H9 (cell line): ENCODE data around the gene MYL6B. TPM values are rescaled to one million over a fixed set of nuclear protein-coding genes. Genes with fewer than 3 reads are reported as not detected.

ENCODE experiments used
- DNase-seq: peaks from one replicate; pipeline ENCODE4 v3.0.0-alpha.2; 2017
- H2AFZ ChIP-seq: one replicate; pipeline ENCODE4 v1.6.1; 2013; ENCODE audit warnings: mild to moderate bottlenecking, low read length, control low read depth, moderate library complexity
- H2AK5ac ChIP-seq: 2 replicates; pipeline ENCODE4 v1.6.1; 2013; ENCODE audit warnings: low read length, control low read depth, mixed read lengths; ENCODE audit not compliant: insufficient read length
- H2BK120ac ChIP-seq: one replicate; pipeline ENCODE4 v1.6.1; 2013; ENCODE audit warnings: low read depth, mild to moderate bottlenecking, low read length, control low read depth, inconsistent platforms; ENCODE audit not compliant: poor library complexity, severe bottlenecking
- H2BK12ac ChIP-seq: 2 replicates; pipeline ENCODE4 v1.6.1; 2013; ENCODE audit warnings: low read length, control low read depth, mixed read lengths, low read depth; ENCODE audit not compliant: insufficient read length
- H2BK15ac ChIP-seq: 2 replicates; pipeline ENCODE4 v1.6.1; 2013; ENCODE audit warnings: low read depth, low read length, control low read depth
- H2BK20ac ChIP-seq: one replicate; pipeline ENCODE4 v1.6.1; 2013; ENCODE audit warnings: low read depth, mild to moderate bottlenecking, low read length, control low read depth, inconsistent platforms; ENCODE audit not compliant: poor library complexity, severe bottlenecking
- H2BK5ac ChIP-seq: 2 replicates; pipeline ENCODE4 v1.6.1; 2013; ENCODE audit warnings: low read length, control low read depth, mixed read lengths; ENCODE audit not compliant: insufficient read length
- H3K14ac ChIP-seq: 2 replicates; pipeline ENCODE4 v1.6.1; 2013; ENCODE audit warnings: low read length, control low read depth; ENCODE audit not compliant: insufficient read depth
- H3K18ac ChIP-seq: 2 replicates; pipeline ENCODE4 v1.6.1; 2013; ENCODE audit warnings: low read depth, mild to moderate bottlenecking, mixed read lengths, low read length, control low read depth; ENCODE audit not compliant: insufficient read length
- H3K23ac ChIP-seq: 2 replicates; pipeline ENCODE4 v1.6.1; 2013; ENCODE audit warnings: low read length, control low read depth, mixed read lengths, low read depth; ENCODE audit not compliant: insufficient read length
- H3K23me2 ChIP-seq: 2 replicates; pipeline ENCODE4 v1.6.1; 2013; ENCODE audit warnings: low read depth, mild to moderate bottlenecking, mixed read lengths, low read length, control low read depth; ENCODE audit not compliant: insufficient read length, poor library complexity, severe bottlenecking
- H3K27ac ChIP-seq: 2 replicates; pipeline ENCODE4 v1.5.1; 2013; ENCODE audit warnings: low read length, control low read depth, mixed read lengths, low read depth; ENCODE audit not compliant: insufficient read length
- H3K27me3 ChIP-seq: 2 replicates; pipeline ENCODE4 v1.6.1; 2013; ENCODE audit warnings: low read length, control low read depth, inconsistent platforms; ENCODE audit not compliant: insufficient read depth
- H3K4ac ChIP-seq: 2 replicates; pipeline ENCODE4 v1.6.1; 2013; ENCODE audit warnings: low read depth, mild to moderate bottlenecking, control low read depth, inconsistent platforms, low read length, moderate library complexity
- H3K4me1 ChIP-seq: 2 replicates; pipeline ENCODE4 v1.6.1; 2013; ENCODE audit warnings: low read length, control low read depth, inconsistent platforms; ENCODE audit not compliant: insufficient read depth
- H3K4me2 ChIP-seq: 2 replicates; pipeline ENCODE4 v1.6.1; 2013; ENCODE audit warnings: low read length, control low read depth, mixed read lengths; ENCODE audit not compliant: insufficient read length, insufficient read depth
- H3K56ac ChIP-seq: 2 replicates; pipeline ENCODE4 v1.6.1; 2013; ENCODE audit warnings: low read depth, mild to moderate bottlenecking, mixed read lengths, low read length, control low read depth; ENCODE audit not compliant: insufficient read length
- H3K79me1 ChIP-seq: 2 replicates; pipeline ENCODE4 v1.6.1; 2013; ENCODE audit warnings: low read depth, mild to moderate bottlenecking, moderate library complexity, low read length, control low read depth, inconsistent platforms; ENCODE audit not compliant: insufficient read depth, poor library complexity, severe bottlenecking
- H3K79me2 ChIP-seq: 2 replicates; pipeline ENCODE4 v1.6.1; 2013; ENCODE audit warnings: low read length, control low read depth, inconsistent platforms; ENCODE audit not compliant: insufficient read depth
- H3K9ac ChIP-seq: 2 replicates; pipeline ENCODE4 v1.6.1; 2013; ENCODE audit warnings: low read length, control low read depth, mixed read lengths; ENCODE audit not compliant: insufficient read length; ENCODE audit errors: extremely low read depth
- H3K9me3 ChIP-seq: one replicate; pipeline ENCODE4 v1.6.1; 2013; ENCODE audit warnings: low read depth, low read length, inconsistent platforms; ENCODE audit not compliant: control insufficient read depth
- H3T11ph ChIP-seq: one replicate; pipeline ENCODE4 v1.6.1; 2013; ENCODE audit warnings: mild to moderate bottlenecking, low read length, control low read depth, inconsistent platforms
- H4K20me1 ChIP-seq: one replicate; pipeline ENCODE4 v1.6.1; 2013; ENCODE audit not compliant: control insufficient read depth, insufficient read length, insufficient read depth
- H4K5ac ChIP-seq: 2 replicates; pipeline ENCODE4 v1.6.1; 2013; ENCODE audit warnings: low read depth, mild to moderate bottlenecking, mixed read lengths, low read length, control low read depth; ENCODE audit not compliant: insufficient read length
- H4K8ac ChIP-seq: replicated peaks from 2 replicates; pipeline ENCODE4 v1.6.1; 2013; ENCODE audit warnings: low read length, control low read depth, mixed read lengths, low read depth; ENCODE audit not compliant: insufficient read length
- H4K91ac ChIP-seq: 2 replicates; pipeline ENCODE4 v1.6.1; 2013; ENCODE audit warnings: low read depth, mild to moderate bottlenecking, moderate library complexity, mixed read lengths, low read length, control low read depth; ENCODE audit not compliant: insufficient read length
- H3K27ac Mint-ChIP-seq, 3 experiments: 2 replicates in 2 of 3; 3 replicates in 1 of 3; pipeline ENCODE4 v1.8.0; 2020 to 2021; ENCODE audit warnings: mixed read lengths in 3 of 3, mild to moderate bottlenecking in 1 of 3, moderate library complexity in 1 of 3
- H3K27me3 Mint-ChIP-seq: 2 replicates; pipeline ENCODE4 v1.8.0; 2021; ENCODE audit warnings: low read depth, mild to moderate bottlenecking, moderate library complexity, mixed read lengths
- H3K36me3 Mint-ChIP-seq, 3 experiments: 2 replicates in 2 of 3; 3 replicates in 1 of 3; pipeline ENCODE4 v1.8.0; 2020 to 2021; ENCODE audit warnings: low read depth in 3 of 3, mixed read lengths in 3 of 3; ENCODE audit not compliant: insufficient read depth in 1 of 3
- H3K4me1 Mint-ChIP-seq, 2 experiments: 2 replicates each; pipeline ENCODE4 v1.8.0; 2020; ENCODE audit warnings: mixed read lengths in 2 of 2
- H3K4me3 Mint-ChIP-seq, 2 experiments: 2 replicates in 1 of 2; 3 replicates in 1 of 2; pipeline ENCODE4 v1.8.0; 2020 to 2021; ENCODE audit warnings: mild to moderate bottlenecking in 2 of 2, mixed read lengths in 2 of 2, moderate library complexity in 1 of 2
- H3K9me3 Mint-ChIP-seq, 2 experiments: 2 replicates in 1 of 2; 3 replicates in 1 of 2; pipeline ENCODE4 v1.8.0; 2020; ENCODE audit warnings: mild to moderate bottlenecking in 2 of 2, mixed read lengths in 2 of 2, moderate library complexity in 1 of 2
- CTCF ChIP-seq: fragments of 200-600 bp; sonication (generic); conservative IDR thresholded peaks from 3 replicates; pipeline ENCODE4 v1.8.0; 2021; ENCODE audit warnings: antibody characterized with exemption, mild to moderate bottlenecking
- WGBS: extraction: QIAGEN DNeasy Blood & Tissue Kit; methylation state at CpG from one replicate; pipeline ENCODE4 v1.1.7; 2013; ENCODE audit warnings: missing lambda C conversion rate, low lambda C conversion rate, mixed read lengths; ENCODE audit not compliant: insufficient read length; ENCODE audit errors: extremely low coverage; 5-methylcytosine and 5-hydroxymethylcytosine counted together
- total RNA-seq: library from RNA; stranded (reverse); gene quantifications from 2 replicates; pipeline ENCODE4 v1.2.1, GENCODE V29; 2021

MYL6B gene
- total RNA-seq, 1 experiment from 2014 or later: 165 TPM

- Histone ChIP-seq H3K4me1 (no peaks in the 10 kb centered on the region), H2BK20ac (no peak overlapping the region), H3K23me2 (no peaks in the 10 kb centered on the region), H3K27ac (no peak overlapping the region), H3K56ac (no peak overlapping the region), H3K27me3 (no peaks in the 10 kb centered on the region), H3K9me3 (no peaks in the 10 kb centered on the region), H2BK15ac (no peak overlapping the region), H3K79me2 (no peaks in the 10 kb centered on the region), H3K4me2 (no peak overlapping the region), H2AFZ (no peak overlapping the region), H4K8ac (no peak overlapping the region), H2BK12ac (no peak overlapping the region), H3K23ac (no peak overlapping the region), H2BK120ac (no peak overlapping the region), H4K5ac (no peak overlapping the region), H3K9ac (no peak overlapping the region), H2AK5ac (no peak overlapping the region), H4K20me1 (no peaks in the 10 kb centered on the region), H3K14ac (no peak overlapping the region), H4K91ac (no peak overlapping the region), H3K18ac (no peak overlapping the region), H2BK5ac (no peak overlapping the region), H3T11ph (no peak overlapping the region), H3K79me1 (no peaks in the 10 kb centered on the region), H3K4ac (no peak overlapping the region)
- no peak overlapping the region; a peak in 1 of 7 replicates for H3K27ac Mint-ChIP-seq
- no peaks in the 10 kb centered on the region for H3K4me1 Mint-ChIP-seq
- H3K9me3 Mint-ChIP-seq: no peaks in the 10 kb centered on the region; a peak in 2 of 5 replicates
- H3K4me3 Mint-ChIP-seq: no peak overlapping the region
- WGBS: no CpG with 5 or more reads among the region's 8 CpGs
- H3K27me3 Mint-ChIP-seq: no peaks in the 10 kb centered on the region
- peaks cover 35 to 64% (median 61%) of the 10 kb centered on the region in 3 experiments for H3K36me3 Mint-ChIP-seq
- TF ChIP-seq CTCF: no peak
- DNase-seq: no peak
Observed at GRCh38 chr12:56143870-56144269, 8.5 kb upstream of the MYL6B start.
